PC-3 (cell line): Measurements from ENCODE around the gene YKT6.

Source experiments
- CTCF ChIP-seq: fragments of 300-600 bp; sonication (generic); conservative IDR thresholded peaks from 2 replicates; pipeline ENCODE4 v1.5.1; 2017; ENCODE audit warnings: antibody characterized with exemption, low read depth, mild to moderate bottlenecking, low read length
- EZH2 ChIP-seq: fragments of 300-600 bp; sonication (generic); IDR thresholded peaks from one replicate; pipeline ENCODE4 v1.6.1; 2017; ENCODE audit warnings: antibody characterized with exemption, mild to moderate bottlenecking, low read length; ENCODE audit not compliant: unreplicated experiment
- EZH2phosphoT487 ChIP-seq: fragments of 300-600 bp; sonication (generic); IDR thresholded peaks from 2 replicates; pipeline ENCODE4 v1.6.1; 2018; ENCODE audit warnings: mild to moderate bottlenecking, antibody characterized with exemption, low read length, borderline replicate concordance

DNA sequence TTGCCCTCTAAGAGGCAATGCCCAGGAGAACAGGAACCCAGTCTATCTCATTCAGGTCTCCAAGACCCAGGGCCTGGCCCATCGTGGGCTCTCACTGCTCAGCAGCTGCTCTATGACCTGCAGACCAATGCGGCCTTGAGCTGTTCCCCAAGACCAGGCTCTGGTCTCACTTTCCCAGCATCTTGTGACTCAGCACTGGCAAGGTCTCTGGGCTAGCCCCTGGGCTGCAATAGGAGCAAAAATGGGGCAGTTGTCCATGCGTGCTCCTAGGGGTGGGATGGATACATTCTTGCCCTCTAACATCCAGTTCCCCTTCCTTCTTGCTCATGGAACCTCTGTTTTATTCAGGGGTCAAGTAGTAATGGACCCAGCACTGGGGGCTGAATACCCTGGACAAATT lies 25.0 kb upstream of the YKT6 start:
- TF ChIP-seq CTCF, result no peak
- TF ChIP-seq EZH2, result no peak
- TF ChIP-seq EZH2phosphoT487, result no peak
